OCI-LY3 (cell line): Measurements from ENCODE around the gene TMEM132C.

Source experiments
- H2AFZ ChIP-seq: fragments of 200-600, 300-600 bp; shearing (Covaris generic); 2 replicates; pipeline ENCODE4 v1.6.0; 2014; ENCODE audit warnings: antibody characterized with exemption, low read depth, low read length
- H3K27ac ChIP-seq: fragments of 200-600, 300-600 bp; sonication (generic); 2 replicates; pipeline ENCODE4 v1.5.1; 2014; ENCODE audit warnings: mild to moderate bottlenecking, low read length, moderate library complexity, mixed read lengths
- H3K27me3 ChIP-seq: fragments of 200-600, 300-600 bp; sonication (generic); 2 replicates; pipeline ENCODE4 v1.6.1; 2014; ENCODE audit warnings: low read depth, low read length, mixed read lengths
- H3K36me3 ChIP-seq: fragments of 200-600, 300-600 bp; sonication (generic); replicated peaks from 2 replicates; pipeline ENCODE3; 2014; ENCODE audit warnings: low read depth, low read length, mixed read lengths
- H3K4me1 ChIP-seq: fragments of 300-600, 200-600 bp; sonication (generic); 2 replicates; pipeline ENCODE4 v1.6.1; 2014; ENCODE audit warnings: low read length, mixed read lengths
- H3K4me2 ChIP-seq: fragments of 200-600, 300-600 bp; sonication (generic); 2 replicates; pipeline ENCODE4 v1.6.1; 2014; ENCODE audit warnings: low read length, mixed read lengths
- H3K4me3 ChIP-seq: fragments of 300-600, 200-600 bp; sonication (generic); 2 replicates; pipeline ENCODE4 v1.5.1; 2014; ENCODE audit warnings: antibody characterized with exemption, mild to moderate bottlenecking, low read length, moderate library complexity
- H3K79me2 ChIP-seq: fragments of 300-600, 200-600 bp; shearing (Covaris generic); 2 replicates; pipeline ENCODE4 v1.6.1; 2014; ENCODE audit warnings: mild to moderate bottlenecking, low read length, mixed read lengths
- H3K9ac ChIP-seq: fragments of 300-600, 200-600 bp; shearing (Covaris generic); 2 replicates; pipeline ENCODE4 v1.6.0; 2014; ENCODE audit warnings: mild to moderate bottlenecking, low read length, moderate library complexity
- H3K9me3 ChIP-seq: fragments of 200-600, 300-600 bp; shearing (Covaris generic); 2 replicates; pipeline ENCODE4 v1.6.1; 2014; ENCODE audit warnings: low read length, mixed read lengths; ENCODE audit not compliant: insufficient read depth
- H4K20me1 ChIP-seq: fragments of 200-600, 300-600 bp; sonication (generic); 2 replicates; pipeline ENCODE4 v1.6.1; 2016; ENCODE audit warnings: low read length, mixed read lengths; ENCODE audit not compliant: insufficient read depth
- EZH2phosphoT487 ChIP-seq: fragments of 200-600 bp; shearing (Covaris generic); IDR thresholded peaks from 2 replicates; pipeline ENCODE4 v1.6.1; 2018; ENCODE audit warnings: antibody characterized with exemption, mixed run types, low read depth
- TF ChIP-seq, protein P1 (sequence below): fragments of 200-600, 300-600 bp; sonication (generic); IDR thresholded peaks from 2 replicates; pipeline ENCODE4 v1.5.1; 2014; ENCODE audit warnings: antibody characterized with exemption, low read length, low read depth

TMEM132C gene

GRCh38 chr12:128587918-128588317 is 320.9 kb downstream of the TMEM132C start:
- no peak overlapping the region for H3K4me3 ChIP-seq
- H3K36me3 ChIP-seq = no peaks in the 10 kb centered on the region
- peak overlapping the region; percentile 33 for H3K27ac ChIP-seq
- H3K27me3 ChIP-seq = no peaks in the 10 kb centered on the region
- H4K20me1 ChIP-seq = no peaks in the 10 kb centered on the region
- H3K9ac ChIP-seq = no peak overlapping the region
- peaks cover 51% of the 10 kb centered on the region for H3K4me1 ChIP-seq
- H3K9me3 ChIP-seq = no peaks in the 10 kb centered on the region
- no peaks in the 10 kb centered on the region for H3K79me2 ChIP-seq
- no peak overlapping the region for H2AFZ ChIP-seq
- H3K4me2 ChIP-seq = peak overlapping the region; percentile 41
- TF ChIP-seq, protein P1, sequence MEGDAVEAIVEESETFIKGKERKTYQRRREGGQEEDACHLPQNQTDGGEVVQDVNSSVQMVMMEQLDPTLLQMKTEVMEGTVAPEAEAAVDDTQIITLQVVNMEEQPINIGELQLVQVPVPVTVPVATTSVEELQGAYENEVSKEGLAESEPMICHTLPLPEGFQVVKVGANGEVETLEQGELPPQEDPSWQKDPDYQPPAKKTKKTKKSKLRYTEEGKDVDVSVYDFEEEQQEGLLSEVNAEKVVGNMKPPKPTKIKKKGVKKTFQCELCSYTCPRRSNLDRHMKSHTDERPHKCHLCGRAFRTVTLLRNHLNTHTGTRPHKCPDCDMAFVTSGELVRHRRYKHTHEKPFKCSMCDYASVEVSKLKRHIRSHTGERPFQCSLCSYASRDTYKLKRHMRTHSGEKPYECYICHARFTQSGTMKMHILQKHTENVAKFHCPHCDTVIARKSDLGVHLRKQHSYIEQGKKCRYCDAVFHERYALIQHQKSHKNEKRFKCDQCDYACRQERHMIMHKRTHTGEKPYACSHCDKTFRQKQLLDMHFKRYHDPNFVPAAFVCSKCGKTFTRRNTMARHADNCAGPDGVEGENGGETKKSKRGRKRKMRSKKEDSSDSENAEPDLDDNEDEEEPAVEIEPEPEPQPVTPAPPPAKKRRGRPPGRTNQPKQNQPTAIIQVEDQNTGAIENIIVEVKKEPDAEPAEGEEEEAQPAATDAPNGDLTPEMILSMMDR = no peak
- no peak for TF ChIP-seq EZH2phosphoT487

DNA sequence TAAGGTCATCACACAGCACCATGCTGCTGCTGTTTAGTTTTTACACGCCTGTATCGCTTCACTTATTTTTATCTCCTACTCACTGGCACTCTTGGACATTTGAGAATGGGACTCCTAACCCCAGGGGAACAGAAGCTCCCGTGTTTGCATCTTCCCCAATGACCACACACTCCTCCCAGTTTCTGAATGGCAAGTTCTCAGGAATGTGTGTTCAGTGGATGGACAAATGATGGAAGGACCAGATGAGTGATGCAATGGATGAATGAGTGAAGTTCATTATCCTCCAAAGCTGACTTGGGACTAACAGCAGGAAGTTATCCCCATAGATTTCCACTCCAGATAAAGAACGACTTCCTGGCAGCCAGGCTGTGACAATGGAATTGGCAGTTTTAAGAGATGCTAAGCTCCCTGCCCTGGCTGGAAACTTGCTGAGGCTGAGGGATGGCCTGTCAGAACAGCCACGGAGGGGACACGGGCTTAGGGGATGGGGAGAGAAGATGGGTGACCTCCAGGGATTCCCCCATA is 325.3 kb downstream of the TMEM132C start:
- Histone ChIP-seq H3K27me3 (peaks cover 5% of the 10 kb centered on the region; the same call in 1 of the 2 replicates), H3K4me3 (no peak overlapping the region), H3K27ac (no peak overlapping the region), H3K36me3 (no peaks in the 10 kb centered on the region), H3K9ac (no peak overlapping the region), H3K4me1 (peaks cover 56% of the 10 kb centered on the region), H4K20me1 (no peaks in the 10 kb centered on the region), H2AFZ (no peak overlapping the region), H3K9me3 (no peaks in the 10 kb centered on the region), H3K4me2 (no peak overlapping the region), H3K79me2 (no peaks in the 10 kb centered on the region)
- no peak for TF ChIP-seq EZH2phosphoT487
- TF ChIP-seq, protein P1 = no peak

GRCh38 chr12:128594521-128594920 is 327.6 kb downstream of the TMEM132C start:
- no peaks in the 10 kb centered on the region for H4K20me1 ChIP-seq
- H3K9me3 ChIP-seq = no peaks in the 10 kb centered on the region
- peaks cover 48% of the 10 kb centered on the region for H3K4me1 ChIP-seq
- H2AFZ ChIP-seq = no peak overlapping the region; the same call in 1 of the 2 replicates
- no peaks in the 10 kb centered on the region for H3K79me2 ChIP-seq
- peak overlapping the region; percentile 46 for H3K9ac ChIP-seq
- H3K4me2 ChIP-seq = peak overlapping the region; percentile 96
- no peak for TF ChIP-seq EZH2phosphoT487
- TF ChIP-seq, protein P1 = no peak
- H3K27me3 ChIP-seq = peaks cover 5% of the 10 kb centered on the region; the same call in 1 of the 2 replicates
- H3K4me3 ChIP-seq = peak overlapping the region; percentile 69
- H3K27ac ChIP-seq = no peak overlapping the region
- no peaks in the 10 kb centered on the region for H3K36me3 ChIP-seq

DNA sequence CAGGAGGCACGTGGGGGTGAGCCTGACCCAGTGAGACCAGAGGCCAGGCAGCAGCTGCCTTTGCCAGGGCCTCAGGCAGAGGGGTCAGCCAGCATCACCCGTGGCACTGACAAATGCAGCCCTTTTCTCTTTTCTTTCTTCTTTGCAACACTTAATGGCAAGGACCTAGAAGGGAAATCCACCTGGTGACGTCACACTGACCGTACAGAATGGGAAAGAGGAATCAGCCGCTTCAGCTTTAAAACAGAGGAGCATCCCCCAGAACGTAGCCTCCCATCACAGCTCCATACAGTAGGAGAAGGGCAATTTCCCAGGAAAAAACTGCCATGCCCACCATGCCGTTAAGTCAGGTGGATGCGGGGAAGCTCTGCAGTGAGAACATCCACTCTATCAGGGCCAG is 328.6 kb downstream of the TMEM132C start:
- TF ChIP-seq, protein P1 = no peak
- TF ChIP-seq EZH2phosphoT487 = no peak
- no peaks in the 10 kb centered on the region for H3K79me2 ChIP-seq
- H3K36me3 ChIP-seq = no peaks in the 10 kb centered on the region
- no peak overlapping the region for H3K4me3 ChIP-seq
- no peaks in the 10 kb centered on the region for H3K9me3 ChIP-seq
- H3K27ac ChIP-seq = no peak overlapping the region
- H3K9ac ChIP-seq = no peak overlapping the region
- H2AFZ ChIP-seq = no peak overlapping the region
- H4K20me1 ChIP-seq = no peaks in the 10 kb centered on the region
- H3K27me3 ChIP-seq = peaks cover 5% of the 10 kb centered on the region; the same call in 1 of the 2 replicates
- H3K4me2 ChIP-seq = no peak overlapping the region
- peaks cover 37% of the 10 kb centered on the region for H3K4me1 ChIP-seq
